ENCODE measurements around the gene MRPL36.

The MRPL36 gene

DNA sequence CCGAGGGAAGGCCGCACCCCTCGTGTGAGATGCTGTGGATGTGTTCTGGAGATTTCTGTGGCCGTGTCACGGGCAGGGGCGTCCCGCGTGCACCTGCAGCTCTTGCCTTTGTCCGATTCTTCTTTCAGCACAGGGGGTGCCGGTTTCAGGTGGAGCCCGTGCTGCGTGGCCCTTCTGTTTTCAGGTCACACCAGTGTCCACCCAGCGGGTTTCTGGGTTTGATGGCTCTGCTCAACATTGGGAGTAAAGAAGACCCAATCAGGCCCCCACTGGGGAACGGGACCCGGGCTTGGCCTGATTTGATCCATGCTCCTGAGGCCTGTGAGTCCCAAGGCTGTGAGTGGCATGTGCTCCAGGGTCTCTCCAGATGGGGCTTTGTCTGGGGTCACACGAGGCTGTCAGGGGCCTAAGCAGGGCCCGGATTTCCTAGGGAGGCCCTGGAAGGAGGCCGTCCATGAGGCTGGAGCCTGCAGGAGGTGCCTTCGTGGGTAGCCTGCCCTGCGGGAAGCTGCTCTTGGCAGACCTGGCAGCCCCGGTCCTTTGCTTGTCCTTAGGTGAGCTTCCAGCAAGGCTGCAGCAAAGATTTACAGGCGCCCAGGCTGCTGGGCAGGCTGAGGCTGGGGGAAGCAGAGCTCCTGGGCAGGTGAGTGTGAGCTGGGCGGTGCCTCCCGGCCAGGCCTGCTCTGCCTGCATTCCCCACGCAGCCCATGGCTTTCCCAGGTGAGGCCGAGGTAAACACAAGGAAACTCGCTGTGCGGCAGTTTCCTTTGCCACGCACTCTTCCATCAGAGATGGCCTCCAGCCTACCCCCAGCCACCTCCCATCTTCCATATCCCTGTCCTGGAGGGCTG is 12.8 kb downstream of the MRPL36 start:
- no peak overlapping the region for H3K4me3 ChIP-seq (ENCODE audit: low read depth, low read length)
- no peak for DNase-seq (ENCODE audit: low read depth)

DNA sequence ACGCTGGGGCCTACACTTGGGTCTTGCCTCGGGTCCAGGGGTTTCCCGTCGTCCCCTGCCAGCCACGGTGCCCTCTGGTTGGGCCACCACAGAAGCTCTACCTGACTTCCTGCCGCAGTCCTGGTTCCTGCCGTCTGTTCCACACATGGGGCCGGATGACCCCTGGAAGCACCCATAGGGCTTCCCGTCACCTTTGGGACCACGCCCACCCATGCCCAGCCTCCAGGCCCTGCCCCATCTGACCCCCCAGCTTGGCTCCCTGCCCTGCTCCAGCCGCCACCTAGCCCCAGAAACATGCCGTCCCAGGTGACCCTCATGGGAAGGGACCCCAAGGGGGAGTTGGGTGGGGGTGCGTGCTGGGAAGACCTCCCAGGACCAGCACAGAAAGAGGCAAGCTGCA is 13.7 kb downstream of the MRPL36 start:
- no peak for DNase-seq (ENCODE audit: low read depth)
- no peak overlapping the region for H3K4me3 ChIP-seq (ENCODE audit: low read depth, low read length)
- in situ Hi-C loops (cut with HindIII; ENCODE audit: low sequenced_read_pairs): no loop called here
- TF ChIP-seq, protein P1, sequence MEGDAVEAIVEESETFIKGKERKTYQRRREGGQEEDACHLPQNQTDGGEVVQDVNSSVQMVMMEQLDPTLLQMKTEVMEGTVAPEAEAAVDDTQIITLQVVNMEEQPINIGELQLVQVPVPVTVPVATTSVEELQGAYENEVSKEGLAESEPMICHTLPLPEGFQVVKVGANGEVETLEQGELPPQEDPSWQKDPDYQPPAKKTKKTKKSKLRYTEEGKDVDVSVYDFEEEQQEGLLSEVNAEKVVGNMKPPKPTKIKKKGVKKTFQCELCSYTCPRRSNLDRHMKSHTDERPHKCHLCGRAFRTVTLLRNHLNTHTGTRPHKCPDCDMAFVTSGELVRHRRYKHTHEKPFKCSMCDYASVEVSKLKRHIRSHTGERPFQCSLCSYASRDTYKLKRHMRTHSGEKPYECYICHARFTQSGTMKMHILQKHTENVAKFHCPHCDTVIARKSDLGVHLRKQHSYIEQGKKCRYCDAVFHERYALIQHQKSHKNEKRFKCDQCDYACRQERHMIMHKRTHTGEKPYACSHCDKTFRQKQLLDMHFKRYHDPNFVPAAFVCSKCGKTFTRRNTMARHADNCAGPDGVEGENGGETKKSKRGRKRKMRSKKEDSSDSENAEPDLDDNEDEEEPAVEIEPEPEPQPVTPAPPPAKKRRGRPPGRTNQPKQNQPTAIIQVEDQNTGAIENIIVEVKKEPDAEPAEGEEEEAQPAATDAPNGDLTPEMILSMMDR (IDR thresholded peaks at IDR 0.05; ENCODE audit: low read depth, low read length, missing control alignments): no peak

More for the DNA sequence above, 12.8 kb downstream of the MRPL36 start:
- in situ Hi-C loops (cut with HindIII; ENCODE audit: low sequenced_read_pairs): no loop called here
- TF ChIP-seq, protein P1 (IDR thresholded peaks at IDR 0.05; ENCODE audit: low read depth, low read length, missing control alignments): no peak

DNA sequence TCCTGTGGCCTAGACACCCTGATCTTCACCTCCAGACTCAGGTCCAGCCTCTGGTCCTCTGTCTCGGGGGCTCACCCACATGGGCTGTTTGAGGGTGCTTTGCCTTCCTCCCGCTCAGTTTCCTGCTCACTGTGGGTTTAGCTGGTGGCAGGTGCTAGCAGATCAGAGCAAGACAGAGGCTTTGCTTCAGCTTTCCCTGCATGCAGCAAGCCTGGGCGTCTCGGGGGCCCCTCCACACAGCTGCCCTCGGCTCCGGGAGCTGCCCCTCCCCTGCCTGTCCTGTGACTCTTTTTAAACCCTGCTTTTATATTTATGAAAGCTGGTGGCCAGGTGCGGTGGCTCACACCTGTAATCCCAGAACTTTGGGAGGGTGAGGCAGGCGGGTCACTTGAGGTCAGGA is 14.6 kb downstream of the MRPL36 start:
- in situ Hi-C loops (cut with HindIII; ENCODE audit: low sequenced_read_pairs): no loop called here
- TF ChIP-seq, protein P1 (IDR thresholded peaks at IDR 0.05; ENCODE audit: low read depth, low read length, missing control alignments): no peak
- no peak for DNase-seq (ENCODE audit: low read depth)
- no peak overlapping the region for H3K4me3 ChIP-seq (ENCODE audit: low read depth, low read length)

DNA sequence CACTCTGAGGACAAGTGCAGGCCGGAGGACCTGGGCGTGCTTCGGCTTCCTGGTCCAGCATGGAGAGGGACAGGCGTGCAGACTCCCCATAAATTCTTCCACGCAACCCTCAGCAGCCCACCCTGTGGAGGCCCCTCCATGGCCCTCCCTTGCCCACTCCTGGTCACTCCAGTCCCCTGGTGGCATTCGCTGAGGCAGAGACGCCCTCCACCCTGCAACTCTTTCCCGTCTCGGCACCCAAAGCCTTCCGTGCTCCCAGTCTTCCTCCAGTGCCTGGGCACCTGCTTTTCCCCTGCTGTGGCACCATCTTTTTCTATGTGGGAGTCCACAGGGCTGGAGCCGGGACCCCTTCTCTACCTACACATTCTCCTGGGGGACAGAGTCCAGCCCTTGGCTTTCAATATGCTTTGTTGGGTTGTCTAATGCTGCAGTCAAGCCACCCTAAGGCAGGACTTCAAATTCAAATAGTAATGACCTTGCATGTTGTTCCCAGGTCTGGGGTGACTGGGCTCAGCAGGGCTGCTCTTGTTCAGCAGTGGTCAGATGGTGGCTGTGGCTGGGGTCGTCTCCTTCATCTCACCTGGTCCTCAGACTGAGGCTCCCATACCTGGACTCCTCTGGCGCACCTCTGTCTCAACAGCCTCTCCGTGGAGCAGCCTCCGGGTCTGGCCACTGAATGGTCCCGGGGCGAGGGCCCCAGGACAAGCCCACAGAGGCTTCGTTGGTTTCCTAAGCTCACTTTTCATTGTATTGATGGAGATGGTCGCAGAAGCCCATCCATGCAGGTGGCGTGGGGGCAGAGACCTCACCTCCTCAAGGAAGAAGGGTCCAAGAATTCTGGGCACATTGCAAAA is 15.2 kb downstream of the MRPL36 start:
- no peak for DNase-seq (ENCODE audit: low read depth)
- TF ChIP-seq, protein P1 (IDR thresholded peaks at IDR 0.05; ENCODE audit: low read depth, low read length, missing control alignments): no peak
- H3K4me3 ChIP-seq (ENCODE audit: low read depth, low read length): no peak overlapping the region
- in situ Hi-C loops (cut with HindIII; ENCODE audit: low sequenced_read_pairs): no loop called here

DNA sequence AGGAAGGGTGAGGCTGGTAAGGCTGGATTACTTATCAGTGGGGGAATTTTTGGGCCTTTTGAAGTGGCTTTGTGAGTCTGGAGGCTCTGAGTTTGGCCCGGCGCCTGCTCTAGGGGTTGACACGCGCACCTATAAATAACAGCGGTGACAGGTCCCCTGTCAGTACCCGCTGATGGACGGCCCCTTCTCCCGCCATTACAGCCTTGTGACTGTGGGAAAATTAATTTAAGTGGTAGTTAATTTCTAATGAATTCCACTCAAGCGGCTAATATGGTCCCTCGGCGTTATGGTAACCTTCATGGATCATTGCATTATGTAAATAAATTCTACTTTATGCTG is 16.5 kb downstream of the MRPL36 start:
- in situ Hi-C loops (cut with HindIII; ENCODE audit: low sequenced_read_pairs): no loop called here
- TF ChIP-seq, protein P1 (IDR thresholded peaks at IDR 0.05; ENCODE audit: low read depth, low read length, missing control alignments): no peak
- DNase-seq (ENCODE audit: low read depth): no peak
- no peak overlapping the region for H3K4me3 ChIP-seq (ENCODE audit: low read depth, low read length)

DNA sequence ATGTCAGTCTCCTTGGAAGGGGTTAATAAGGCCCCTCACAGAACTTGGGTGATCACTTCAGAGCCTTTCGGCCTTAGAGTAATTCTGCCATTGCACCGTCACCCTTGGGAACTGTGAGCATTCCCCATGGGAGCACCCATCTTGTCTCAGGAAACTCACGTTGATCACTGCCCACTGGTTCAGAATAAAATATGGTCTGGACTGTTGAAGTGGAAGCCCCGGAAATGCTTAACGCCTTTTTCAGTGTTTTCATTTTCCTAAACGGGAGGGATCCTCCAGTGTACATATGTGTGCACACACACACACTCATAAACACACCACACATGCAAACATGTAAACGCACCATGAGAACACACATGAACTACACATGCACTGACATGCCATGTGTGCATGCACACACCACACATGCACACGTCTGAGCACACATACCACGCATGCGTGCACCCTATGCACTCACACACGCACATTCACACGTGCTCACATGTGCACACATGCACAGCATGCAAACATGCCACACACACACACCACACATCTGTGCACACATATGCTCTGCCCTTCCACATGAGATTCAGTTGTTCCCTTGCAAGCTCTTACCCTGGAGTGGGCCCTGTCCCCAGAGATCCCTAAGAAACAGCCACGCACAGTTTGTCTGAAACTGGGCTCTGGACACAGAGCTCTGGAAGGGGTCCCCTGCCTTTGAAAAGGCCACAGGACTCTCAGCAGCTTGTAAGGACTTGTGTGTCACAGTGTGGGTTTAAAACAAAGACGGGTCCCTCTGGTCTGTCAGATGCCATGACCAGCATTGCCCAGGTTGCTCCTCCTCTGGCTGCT is 17.0 kb downstream of the MRPL36 start:
- no peak for DNase-seq (ENCODE audit: low read depth)
- in situ Hi-C loops (cut with HindIII; ENCODE audit: low sequenced_read_pairs): no loop called here
- TF ChIP-seq, protein P1 (IDR thresholded peaks at IDR 0.05; ENCODE audit: low read depth, low read length, missing control alignments): no peak
- no peak overlapping the region for H3K4me3 ChIP-seq (ENCODE audit: low read depth, low read length)
